GM21786 (cell line): Measurements from ENCODE around the gene MACROD2.

ENCODE experiments used
- ATAC-seq: cut with Tn5 transposase; IDR thresholded peaks from one replicate; pipeline ENCODE4 v1.9.1; 2021; ENCODE audit not compliant: unreplicated experiment

The MACROD2 gene

GRCh38 chr20:15740046-15740775, 1744.9 kb downstream of the MACROD2 start:
- ATAC-seq, result no peak

DNA sequence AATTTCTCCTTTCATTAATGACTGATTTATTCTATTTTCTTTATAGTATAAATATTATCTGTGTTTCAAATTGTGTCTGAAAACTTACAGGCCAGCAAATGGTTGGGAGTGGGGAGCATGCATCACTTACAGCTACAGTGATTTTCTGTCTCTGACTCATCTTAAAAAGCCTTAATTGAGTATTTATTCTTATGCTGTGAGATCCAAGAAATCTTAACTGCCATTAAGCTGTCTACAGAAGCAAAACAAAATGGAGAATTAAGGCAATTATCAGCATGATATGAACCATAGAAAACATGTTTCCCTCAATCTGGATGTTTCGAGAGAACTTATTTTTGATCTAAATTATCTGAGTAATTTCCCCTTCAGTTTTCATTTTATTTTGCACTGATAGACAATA, 1746.8 kb downstream of the MACROD2 start:
- no peak for ATAC-seq

DNA sequence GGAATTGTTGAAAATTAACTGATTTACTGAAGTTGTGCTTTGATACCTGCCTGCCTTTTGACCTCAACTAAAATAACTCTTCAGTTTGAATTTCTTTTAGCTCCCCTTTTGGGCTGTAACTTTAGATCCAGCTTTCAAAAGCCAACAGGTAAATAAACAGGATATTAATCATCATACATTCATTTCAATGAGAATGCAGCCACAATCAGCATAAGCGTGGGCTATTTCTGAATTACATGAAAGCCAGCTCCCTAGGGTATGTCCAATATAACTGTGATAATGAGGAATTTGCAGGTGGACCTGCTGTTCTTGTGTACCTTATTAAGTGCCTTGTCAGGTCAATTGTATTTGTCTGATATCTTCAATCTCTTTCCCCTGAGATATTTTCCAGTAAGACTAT, 1747.3 kb downstream of the MACROD2 start:
- no peak for ATAC-seq

- no peak for ATAC-seq
Observed at GRCh38 chr20:15756002-15756753, 1760.9 kb downstream of the MACROD2 start.

GRCh38 chr20:15756754-15757115, 1761.4 kb downstream of the MACROD2 start:
- no peak for ATAC-seq

DNA sequence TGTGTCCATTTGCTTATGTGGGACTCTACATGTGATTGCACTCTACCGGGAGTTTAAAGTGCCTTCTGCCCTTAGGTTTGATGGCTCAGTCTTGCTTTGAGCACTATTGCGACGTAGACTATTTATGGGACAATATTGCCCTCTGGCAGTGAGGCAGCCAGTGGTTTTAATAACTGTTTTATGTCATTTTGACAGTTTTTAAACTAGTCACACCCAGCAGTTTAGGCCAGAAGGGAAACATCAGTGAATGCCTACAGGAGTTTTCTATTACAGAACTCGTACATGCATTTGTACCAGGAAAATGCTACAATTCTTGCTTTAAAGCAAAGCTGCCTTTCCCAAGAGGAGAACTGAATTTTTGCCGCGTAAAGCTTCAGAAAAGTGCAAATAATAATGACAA, 1764.3 kb downstream of the MACROD2 start:
- no peak for ATAC-seq

- ATAC-seq, result no peak
Observed at GRCh38 chr20:15760001-15760621, 1764.8 kb downstream of the MACROD2 start.

DNA sequence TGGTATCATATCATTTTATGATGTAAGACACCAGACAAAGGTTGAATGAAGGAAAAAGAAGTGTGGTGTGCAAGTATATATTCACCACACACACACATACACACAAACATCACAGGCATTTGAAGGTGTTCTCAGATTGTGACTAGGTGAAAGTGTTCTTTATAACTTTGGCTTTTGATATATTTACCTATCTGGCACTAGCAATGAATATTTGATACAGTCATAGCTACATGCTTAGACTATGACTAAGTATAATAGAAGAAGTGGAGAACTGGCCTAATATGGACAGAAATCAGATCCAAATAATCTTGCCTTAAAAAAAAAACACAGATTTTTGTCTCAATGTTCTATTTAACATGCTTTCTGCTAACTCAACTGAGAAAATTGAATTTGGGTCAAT, 1768.0 kb downstream of the MACROD2 start:
- ATAC-seq, result no peak

DNA sequence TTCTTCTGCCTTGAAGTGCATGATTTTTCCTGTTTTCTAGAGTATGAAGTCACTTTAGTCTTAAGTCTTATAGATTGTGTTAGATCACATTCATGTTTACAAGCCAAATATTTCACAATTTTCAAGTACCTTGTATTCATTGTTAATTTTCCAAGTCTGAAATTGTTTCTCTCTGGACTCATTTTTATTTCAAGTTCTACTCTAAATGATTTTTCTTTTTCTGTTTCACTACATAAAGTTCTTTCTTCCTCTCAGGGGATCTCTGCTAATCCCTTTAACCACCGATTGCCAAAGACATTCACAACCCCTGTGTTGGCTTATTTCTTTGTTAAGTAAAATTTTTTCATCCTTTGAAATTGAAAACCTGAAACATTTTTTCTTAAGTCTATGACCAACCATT, 1772.3 kb downstream of the MACROD2 start:
- no peak for ATAC-seq

DNA sequence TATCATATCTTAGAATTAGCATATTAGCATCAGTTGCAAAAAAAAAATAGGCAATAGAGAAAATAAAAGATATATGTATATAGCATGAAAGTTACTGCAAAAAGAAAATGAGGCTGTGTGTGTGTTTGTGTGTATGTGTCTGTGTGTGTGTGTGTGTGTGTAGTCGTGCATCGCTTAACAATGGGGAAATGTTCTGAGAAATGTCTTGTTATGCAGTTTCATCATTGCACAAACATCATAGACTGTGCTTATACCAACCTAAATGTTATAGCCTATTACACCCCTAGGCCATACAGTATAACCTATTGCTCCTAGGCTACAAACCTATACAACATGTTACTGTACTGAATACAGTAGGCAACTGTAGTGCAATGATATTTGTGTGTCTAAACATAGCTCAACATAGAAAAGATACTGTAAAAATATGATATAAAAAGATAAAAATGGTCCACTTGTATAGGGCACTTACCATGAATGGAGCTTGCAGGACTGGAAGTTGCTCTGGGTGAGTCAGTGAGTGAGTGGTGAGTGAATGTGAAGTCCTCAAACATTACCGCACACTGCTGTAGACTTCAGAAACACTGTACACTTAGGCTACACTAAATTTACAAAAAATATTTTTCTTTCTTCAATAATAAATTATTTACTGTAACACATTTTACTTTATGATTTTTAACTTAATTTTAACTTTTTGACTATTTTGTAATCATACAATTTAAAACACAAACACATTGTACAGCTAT, 1772.9 kb downstream of the MACROD2 start:
- no peak for ATAC-seq

DNA sequence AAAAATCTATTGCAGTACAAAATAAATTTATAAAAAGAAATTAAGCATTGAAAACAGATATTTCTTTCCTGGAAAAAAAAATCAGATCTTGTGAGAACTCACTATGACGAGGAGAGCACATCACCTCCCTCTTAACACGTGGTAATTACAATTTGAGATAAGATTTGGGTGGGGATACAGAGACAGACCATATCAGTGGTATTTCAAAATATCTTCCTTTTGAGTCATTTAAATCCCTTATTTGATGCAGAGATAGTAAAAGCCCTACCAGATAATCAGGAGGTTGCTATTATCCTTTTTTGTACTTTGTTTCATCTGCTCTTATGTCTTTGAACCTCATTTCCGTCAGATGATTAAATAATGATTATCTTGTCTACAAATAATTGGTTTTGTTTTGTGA, 1777.5 kb downstream of the MACROD2 start:
- no peak for ATAC-seq

DNA sequence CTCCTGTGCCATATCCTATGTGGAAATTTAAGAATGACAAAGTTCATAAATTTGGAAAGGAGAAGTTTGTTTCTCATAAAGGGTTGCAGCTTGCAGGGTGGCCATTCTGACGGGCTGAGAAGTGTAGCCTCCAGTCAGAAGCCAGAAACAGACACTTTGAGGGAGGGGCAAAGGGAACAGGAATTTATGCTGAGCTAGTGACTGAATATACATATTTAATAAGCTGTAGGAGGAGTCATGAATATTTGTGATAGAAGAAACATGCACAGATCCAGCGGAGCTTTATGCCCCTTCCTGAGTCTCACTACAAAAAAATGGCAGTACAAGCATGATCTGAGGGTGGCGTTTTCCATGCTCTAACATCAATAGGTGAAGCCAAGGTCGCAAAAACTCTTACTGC, 1779.6 kb downstream of the MACROD2 start:
- ATAC-seq, result no peak

- no peak for ATAC-seq
Observed at GRCh38 chr20:15776770-15777466, 1781.6 kb downstream of the MACROD2 start.

DNA sequence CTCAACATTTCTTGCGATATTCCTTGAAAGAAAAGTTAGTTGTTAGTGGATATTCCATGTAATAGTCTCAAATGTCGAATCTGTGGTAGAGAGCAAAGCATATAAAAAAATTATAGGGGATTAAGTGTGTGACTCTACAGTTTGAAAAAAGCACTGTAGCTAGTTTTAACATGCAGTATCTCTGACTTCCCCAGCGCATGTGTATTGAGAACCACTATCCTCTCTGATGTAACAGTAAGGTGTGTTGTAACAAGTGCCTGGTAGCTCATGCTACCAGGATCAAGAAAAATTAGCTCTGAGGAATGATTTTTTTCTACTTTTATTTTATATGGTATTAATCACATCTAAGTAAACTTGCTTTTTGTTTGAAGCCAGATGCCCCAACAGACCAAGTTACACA, 1788.7 kb downstream of the MACROD2 start:
- ATAC-seq, result no peak

DNA sequence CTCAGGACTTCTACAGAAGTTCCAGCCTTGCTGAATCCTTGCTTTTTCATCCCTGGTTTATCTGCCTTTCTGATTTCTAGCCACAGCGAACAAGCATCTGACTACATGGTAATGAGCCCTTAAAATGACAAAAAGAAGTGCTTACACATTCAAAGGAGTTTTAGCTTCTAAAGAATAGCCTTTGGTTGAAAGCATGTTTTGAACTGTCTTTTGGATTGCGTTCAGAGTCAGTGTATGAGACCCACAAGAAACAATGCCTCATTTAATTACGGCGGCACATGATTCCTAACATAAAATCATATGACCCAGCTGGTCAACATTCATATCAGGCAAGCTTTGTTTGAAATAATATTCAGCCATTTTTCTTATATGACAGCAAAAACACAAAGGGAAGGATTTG, 1793.8 kb downstream of the MACROD2 start:
- no peak for ATAC-seq

- ATAC-seq, result no peak
Observed at GRCh38 chr20:15792855-15793254, 1797.5 kb downstream of the MACROD2 start.

DNA sequence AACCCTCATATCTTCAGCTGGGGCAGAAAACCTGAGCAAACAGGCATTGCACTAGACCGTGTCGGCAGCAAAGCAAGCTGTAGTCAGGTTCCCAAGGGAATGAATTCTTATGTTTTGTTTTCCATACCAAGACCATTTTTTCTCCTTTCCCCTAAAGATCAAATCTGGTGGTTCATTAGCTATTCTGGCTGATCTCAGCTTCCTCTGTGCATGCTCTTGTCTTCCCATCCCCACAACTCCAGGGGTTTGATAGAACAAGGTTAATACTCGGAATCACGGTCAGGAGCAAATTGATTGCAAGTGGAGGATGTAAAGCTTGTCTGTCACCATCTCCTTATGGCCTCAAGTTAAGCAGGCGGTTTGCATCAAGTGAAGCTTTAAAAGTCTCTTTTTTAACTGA, 1799.1 kb downstream of the MACROD2 start:
- ATAC-seq, result no peak

- ATAC-seq, result no peak
Observed at GRCh38 chr20:15795305-15796019, 1800.1 kb downstream of the MACROD2 start.

DNA sequence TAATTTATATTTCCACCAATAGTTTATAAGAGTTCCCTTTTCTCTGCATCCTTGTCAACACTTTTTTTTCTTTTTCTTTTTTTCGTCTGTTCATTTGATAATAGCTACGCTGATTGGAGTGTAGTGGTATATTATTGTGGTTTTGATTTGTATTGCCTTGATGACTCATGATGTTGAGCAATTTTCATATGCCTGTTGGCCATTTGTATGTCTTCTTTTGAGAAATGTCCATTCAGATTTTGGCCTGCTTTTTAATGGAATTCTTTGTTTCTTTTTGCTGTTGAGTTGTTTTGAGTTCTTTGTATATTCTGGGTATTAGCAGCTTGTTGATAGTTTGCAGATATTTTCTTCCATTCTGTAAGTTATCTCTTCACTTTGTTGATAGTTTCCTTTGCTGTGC, 1804.6 kb downstream of the MACROD2 start:
- no peak for ATAC-seq

GRCh38 chr20:15802020-15802419, 1806.7 kb downstream of the MACROD2 start:
- ATAC-seq, result no peak
